ENCODE data around the gene STK4.

- no peak for TF ChIP-seq CTCF (IDR thresholded peaks at IDR 0.05)
- no peak for TF ChIP-seq POLR2AphosphoS5 (IDR thresholded peaks at IDR 0.05; ENCODE audit: insufficient read depth in 1 of 2, low read depth in 1 of 2)
- no peak for TF ChIP-seq POLR2A (IDR thresholded peaks at IDR 0.05)
These were observed 7.2 kb upstream of the STK4 start for GRCh38 chr20:44959082-44959637.

Data from vagina (tissue), 2 donors.